Nephron (organoid): ENCODE measurements around the gene COMMD4.

Source experiments
- H3K27ac Mint-ChIP-seq, 3 experiments: 2 replicates each; pipeline ENCODE4 v1.8.0; 2020; ENCODE audit warnings: mixed read lengths in 3 of 3, mild to moderate bottlenecking in 2 of 3, moderate library complexity in 1 of 3
- H3K27me3 Mint-ChIP-seq: 2 replicates; pipeline ENCODE4 v1.8.0; 2021; ENCODE audit warnings: low read depth, mild to moderate bottlenecking, moderate library complexity, mixed read lengths
- H3K36me3 Mint-ChIP-seq: 2 replicates; pipeline ENCODE4 v1.8.0; 2020; ENCODE audit warnings: low read depth, mixed read lengths
- H3K4me1 Mint-ChIP-seq: 2 replicates; pipeline ENCODE4 v1.8.0; 2020; ENCODE audit warnings: mixed read lengths
- H3K4me3 Mint-ChIP-seq, 3 experiments: 2 replicates each; pipeline ENCODE4 v1.8.0; 2020; ENCODE audit warnings: mild to moderate bottlenecking in 3 of 3, mixed read lengths in 3 of 3, moderate library complexity in 2 of 3
- H3K9me3 Mint-ChIP-seq: 2 replicates; pipeline ENCODE4 v1.8.0; 2020; ENCODE audit warnings: mixed read lengths
- TF ChIP-seq, protein P1 (sequence below), 3 experiments: fragments of 200-600 bp; sonication (generic); IDR thresholded peaks; one replicate each; pipeline ENCODE4 v1.5.0; 2021; ENCODE audit warnings: antibody characterized with exemption in 3 of 3; ENCODE audit not compliant: unreplicated experiment in 3 of 3

The COMMD4 gene

DNA sequence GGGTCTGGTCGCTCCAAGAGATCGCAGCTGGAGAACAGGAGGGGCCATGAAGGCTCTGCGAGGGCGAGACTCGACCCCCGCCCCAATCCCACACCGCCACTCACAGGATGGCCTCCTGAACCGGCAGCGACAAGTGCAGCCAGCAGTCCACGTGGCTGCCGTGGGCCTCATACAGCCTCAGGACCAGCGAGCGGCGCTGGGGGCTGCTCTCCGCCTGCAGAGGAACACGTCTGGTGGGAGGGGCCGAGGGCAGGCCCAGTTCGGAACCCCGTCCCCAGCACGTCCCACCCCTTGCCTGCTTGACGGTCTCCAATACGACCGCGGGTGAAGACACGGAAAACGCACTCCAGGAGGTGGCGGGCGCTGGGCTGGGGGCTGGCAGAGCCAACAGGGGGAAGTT lies 20.1 kb downstream of the COMMD4 start:
- Mint-ChIP-seq H3K4me3 (no peak overlapping the region), H3K27ac (no peak overlapping the region), H3K9me3 (no peaks in the 10 kb centered on the region), H3K4me1 (no peaks in the 10 kb centered on the region), H3K27me3 (no peaks in the 10 kb centered on the region), H3K36me3 (peaks cover 10% of the 10 kb centered on the region)
- TF ChIP-seq, protein P1, sequence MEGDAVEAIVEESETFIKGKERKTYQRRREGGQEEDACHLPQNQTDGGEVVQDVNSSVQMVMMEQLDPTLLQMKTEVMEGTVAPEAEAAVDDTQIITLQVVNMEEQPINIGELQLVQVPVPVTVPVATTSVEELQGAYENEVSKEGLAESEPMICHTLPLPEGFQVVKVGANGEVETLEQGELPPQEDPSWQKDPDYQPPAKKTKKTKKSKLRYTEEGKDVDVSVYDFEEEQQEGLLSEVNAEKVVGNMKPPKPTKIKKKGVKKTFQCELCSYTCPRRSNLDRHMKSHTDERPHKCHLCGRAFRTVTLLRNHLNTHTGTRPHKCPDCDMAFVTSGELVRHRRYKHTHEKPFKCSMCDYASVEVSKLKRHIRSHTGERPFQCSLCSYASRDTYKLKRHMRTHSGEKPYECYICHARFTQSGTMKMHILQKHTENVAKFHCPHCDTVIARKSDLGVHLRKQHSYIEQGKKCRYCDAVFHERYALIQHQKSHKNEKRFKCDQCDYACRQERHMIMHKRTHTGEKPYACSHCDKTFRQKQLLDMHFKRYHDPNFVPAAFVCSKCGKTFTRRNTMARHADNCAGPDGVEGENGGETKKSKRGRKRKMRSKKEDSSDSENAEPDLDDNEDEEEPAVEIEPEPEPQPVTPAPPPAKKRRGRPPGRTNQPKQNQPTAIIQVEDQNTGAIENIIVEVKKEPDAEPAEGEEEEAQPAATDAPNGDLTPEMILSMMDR (IDR thresholded peaks at IDR 0.05; ENCODE audit: unreplicated experiment in 3 of 3), result no peak

DNA sequence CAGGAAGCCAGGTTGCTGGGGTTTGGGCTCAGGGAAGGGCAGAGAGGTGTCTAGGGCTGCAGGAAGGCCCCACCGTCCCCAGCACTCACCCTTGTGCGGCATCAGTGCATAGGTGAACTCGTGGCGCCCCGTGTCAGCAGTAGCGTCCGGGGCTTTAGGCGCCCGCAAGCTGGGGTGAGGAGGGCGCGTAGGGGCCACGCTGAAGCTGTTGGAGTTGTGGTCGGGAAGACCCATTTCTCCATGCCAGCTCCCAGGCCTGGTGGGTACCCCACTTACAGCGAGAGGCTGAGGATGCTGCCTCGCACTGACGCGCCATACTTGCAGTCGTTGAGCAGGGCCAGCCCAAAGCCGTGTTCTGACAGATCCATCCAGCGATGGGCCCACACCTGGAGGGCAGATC lies 20.7 kb downstream of the COMMD4 start:
- Mint-ChIP-seq H3K36me3 (peaks cover 10% of the 10 kb centered on the region), H3K4me3 (no peak overlapping the region), H3K27me3 (no peaks in the 10 kb centered on the region), H3K27ac (no peak overlapping the region), H3K4me1 (no peaks in the 10 kb centered on the region), H3K9me3 (no peaks in the 10 kb centered on the region)
- TF ChIP-seq, protein P1 (IDR thresholded peaks at IDR 0.05; ENCODE audit: unreplicated experiment in 3 of 3), result no peak

DNA sequence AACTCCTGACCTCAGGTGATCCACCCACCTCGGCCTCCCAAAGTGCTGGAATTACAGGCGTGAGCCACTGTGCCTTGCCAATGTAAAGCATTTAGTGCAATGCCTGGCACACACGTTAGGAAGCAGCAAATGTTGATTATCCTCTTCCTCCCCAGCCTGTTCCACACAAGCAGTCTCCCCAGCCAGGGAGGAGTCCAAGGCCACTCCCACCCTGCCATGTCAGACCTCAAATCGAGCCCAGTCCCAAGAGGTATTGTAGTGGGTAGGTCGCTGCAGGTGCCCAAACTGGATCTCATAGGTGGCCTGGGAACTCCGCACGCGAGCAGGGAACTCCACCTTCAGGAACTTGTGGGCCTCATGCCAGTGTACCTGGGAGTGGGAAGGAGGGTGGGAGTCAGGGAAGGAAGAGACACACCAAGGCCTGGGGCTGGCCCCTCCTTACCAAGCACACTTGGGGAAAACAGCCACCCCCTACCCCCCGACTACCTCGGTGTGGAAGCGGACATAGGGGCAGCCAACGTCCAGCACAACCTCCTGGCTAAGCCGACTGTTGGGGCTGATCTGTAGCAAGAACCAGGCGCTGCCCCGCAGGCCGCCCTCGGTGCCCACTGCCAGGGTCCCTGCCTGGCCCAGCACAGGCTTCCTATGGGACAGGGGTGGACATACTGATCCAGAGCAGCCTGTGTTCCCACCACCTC lies 22.3 kb downstream of the COMMD4 start:
- Mint-ChIP-seq H3K27me3 (no peaks in the 10 kb centered on the region), H3K27ac (no peak overlapping the region), H3K4me3 (no peak overlapping the region), H3K4me1 (no peaks in the 10 kb centered on the region), H3K9me3 (no peaks in the 10 kb centered on the region), H3K36me3 (peaks cover 10% of the 10 kb centered on the region)
- TF ChIP-seq, protein P1 (IDR thresholded peaks at IDR 0.05; ENCODE audit: unreplicated experiment in 3 of 3), result no peak

- H3K27ac Mint-ChIP-seq, result no peak overlapping the region
- H3K27me3 Mint-ChIP-seq, result no peaks in the 10 kb centered on the region
- no peaks in the 10 kb centered on the region for H3K4me1 Mint-ChIP-seq
- H3K36me3 Mint-ChIP-seq, result peaks cover 10% of the 10 kb centered on the region
- TF ChIP-seq, protein P1 (IDR thresholded peaks at IDR 0.05; ENCODE audit: unreplicated experiment in 3 of 3), result no peak
- no peak overlapping the region for H3K4me3 Mint-ChIP-seq
- no peaks in the 10 kb centered on the region for H3K9me3 Mint-ChIP-seq
Measured at GRCh38 chr15:75358771-75359536, 23.1 kb downstream of the COMMD4 start.

DNA sequence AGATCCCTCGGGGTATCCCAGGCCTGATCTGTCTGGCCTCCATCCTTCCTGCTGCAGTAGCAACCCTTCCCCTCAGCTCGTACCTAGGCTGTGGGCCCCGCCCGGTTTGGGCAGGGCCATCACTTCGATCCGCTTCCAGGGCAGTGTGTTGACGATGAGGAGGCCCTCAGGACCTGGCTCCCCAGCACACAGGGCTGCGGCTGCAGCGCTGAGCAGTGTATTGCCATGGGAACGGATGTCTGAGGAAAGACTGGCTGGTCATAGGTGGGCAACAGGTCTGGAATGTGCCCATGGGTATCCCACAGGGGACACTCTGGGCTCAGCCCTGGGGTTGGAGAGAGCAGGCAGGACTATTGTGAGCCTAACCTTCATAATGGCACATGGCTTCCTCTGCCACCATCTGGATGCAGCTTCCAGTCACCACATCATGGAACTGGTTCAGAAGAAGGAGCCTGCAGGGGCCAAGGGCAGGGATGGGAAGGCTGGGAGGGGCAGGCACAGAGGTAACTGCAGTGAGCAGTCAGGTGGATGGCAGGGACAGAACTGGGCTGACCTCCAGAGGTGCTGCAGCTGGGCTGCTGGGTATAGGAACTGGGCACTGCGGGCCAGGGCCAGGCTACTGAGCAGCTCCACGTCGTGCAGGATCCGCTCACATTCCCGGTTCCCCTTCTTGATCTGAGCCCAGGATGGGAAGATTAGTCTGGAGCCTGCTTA lies 23.8 kb downstream of the COMMD4 start:
- no peaks in the 10 kb centered on the region for H3K4me1 Mint-ChIP-seq
- no peaks in the 10 kb centered on the region for H3K9me3 Mint-ChIP-seq
- no peak overlapping the region for H3K27ac Mint-ChIP-seq
- TF ChIP-seq, protein P1 (IDR thresholded peaks at IDR 0.05; ENCODE audit: unreplicated experiment in 3 of 3), result no peak
- peaks cover 9% of the 10 kb centered on the region for H3K36me3 Mint-ChIP-seq
- no peak overlapping the region for H3K4me3 Mint-ChIP-seq
- H3K27me3 Mint-ChIP-seq, result peaks cover 3% of the 10 kb centered on the region
